GM18520 (cell line): ENCODE results near the gene TMEM131.
"Not testable (repeated sequence)": the region's sequence is repeated elsewhere in the genome, so short reads cannot be mapped to it uniquely, and the experiment has no call there.

Experiments
- ATAC-seq: cut with Tn5 transposase; IDR thresholded peaks from one replicate; pipeline ENCODE4 v1.9.1; 2021; ENCODE audit not compliant: unreplicated experiment

Gene TMEM131, protein sequence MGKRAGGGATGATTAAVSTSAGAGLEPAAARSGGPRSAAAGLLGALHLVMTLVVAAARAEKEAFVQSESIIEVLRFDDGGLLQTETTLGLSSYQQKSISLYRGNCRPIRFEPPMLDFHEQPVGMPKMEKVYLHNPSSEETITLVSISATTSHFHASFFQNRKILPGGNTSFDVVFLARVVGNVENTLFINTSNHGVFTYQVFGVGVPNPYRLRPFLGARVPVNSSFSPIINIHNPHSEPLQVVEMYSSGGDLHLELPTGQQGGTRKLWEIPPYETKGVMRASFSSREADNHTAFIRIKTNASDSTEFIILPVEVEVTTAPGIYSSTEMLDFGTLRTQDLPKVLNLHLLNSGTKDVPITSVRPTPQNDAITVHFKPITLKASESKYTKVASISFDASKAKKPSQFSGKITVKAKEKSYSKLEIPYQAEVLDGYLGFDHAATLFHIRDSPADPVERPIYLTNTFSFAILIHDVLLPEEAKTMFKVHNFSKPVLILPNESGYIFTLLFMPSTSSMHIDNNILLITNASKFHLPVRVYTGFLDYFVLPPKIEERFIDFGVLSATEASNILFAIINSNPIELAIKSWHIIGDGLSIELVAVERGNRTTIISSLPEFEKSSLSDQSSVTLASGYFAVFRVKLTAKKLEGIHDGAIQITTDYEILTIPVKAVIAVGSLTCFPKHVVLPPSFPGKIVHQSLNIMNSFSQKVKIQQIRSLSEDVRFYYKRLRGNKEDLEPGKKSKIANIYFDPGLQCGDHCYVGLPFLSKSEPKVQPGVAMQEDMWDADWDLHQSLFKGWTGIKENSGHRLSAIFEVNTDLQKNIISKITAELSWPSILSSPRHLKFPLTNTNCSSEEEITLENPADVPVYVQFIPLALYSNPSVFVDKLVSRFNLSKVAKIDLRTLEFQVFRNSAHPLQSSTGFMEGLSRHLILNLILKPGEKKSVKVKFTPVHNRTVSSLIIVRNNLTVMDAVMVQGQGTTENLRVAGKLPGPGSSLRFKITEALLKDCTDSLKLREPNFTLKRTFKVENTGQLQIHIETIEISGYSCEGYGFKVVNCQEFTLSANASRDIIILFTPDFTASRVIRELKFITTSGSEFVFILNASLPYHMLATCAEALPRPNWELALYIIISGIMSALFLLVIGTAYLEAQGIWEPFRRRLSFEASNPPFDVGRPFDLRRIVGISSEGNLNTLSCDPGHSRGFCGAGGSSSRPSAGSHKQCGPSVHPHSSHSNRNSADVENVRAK (N-terminal part only)

DNA sequence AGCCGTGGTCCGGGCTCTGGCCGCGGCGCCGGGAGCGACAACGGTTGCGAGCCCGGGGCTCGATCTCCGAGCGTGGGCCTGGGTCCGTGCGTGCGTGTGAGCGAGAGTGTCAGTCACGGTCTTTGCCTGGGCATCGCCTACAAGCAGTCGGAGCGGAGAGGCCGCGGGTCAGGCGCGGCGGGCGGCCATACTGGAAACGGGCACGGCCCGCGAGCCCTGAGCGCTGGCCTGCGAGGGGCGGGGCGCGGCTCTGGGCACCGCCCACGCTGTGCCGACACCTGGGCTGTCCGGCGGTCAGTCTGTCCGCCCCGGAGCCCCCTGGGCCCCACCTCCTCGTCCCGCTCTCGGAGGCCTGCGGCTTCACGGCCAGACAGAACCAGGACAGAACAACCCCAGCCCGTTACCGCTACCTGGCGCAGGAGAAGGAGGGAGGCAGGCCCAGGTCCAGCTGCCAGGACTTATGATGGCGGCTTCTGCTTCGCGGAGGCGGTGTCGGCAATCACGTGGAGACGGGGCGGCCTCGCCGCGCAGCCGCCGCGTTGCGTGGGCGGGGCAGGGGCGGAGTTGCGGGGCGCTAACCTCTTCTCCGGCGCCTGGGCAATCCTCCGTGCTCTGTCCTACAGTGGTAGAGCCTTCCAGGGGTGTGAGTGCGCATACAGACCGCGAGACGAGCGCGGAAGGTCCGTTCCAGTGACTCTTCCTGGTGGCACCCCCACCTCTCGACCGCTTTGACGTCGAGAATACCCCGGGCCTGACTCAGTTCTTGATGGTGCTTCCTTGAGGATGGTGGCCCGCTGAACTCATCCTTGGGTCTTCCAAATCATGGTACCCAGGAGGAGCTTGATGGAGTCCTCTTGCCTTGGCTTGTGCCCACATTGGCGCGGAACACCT lies at the start of gene TMEM131:
Gene TMEM131, minus strand, starts transcription at position 215 of the 891 bp plus-strand sequence. CDS start 286 bp downstream, outside the sequence.
- ATAC-seq, result peak; percentile 42

DNA sequence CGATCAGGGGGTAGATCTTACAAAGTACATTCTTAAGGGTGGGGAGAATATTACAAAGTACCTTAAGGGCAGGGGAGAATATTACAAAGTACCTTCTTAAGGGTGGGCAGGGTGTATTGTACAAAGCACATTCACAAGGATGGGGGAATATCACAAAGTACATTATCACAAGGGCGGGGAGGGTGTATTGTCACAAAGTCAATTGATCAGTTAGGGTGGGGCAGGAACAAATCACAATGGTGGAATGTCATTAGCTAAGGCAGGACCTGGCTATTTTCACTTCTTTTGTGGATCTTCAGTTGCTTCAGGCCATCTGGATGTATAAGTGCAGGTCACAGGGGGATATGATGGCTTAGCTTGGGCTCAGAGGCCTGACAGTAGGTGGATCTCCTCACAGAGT lies 49.0 kb upstream of the TMEM131 start:
- not testable (repeated sequence) for ATAC-seq

DNA sequence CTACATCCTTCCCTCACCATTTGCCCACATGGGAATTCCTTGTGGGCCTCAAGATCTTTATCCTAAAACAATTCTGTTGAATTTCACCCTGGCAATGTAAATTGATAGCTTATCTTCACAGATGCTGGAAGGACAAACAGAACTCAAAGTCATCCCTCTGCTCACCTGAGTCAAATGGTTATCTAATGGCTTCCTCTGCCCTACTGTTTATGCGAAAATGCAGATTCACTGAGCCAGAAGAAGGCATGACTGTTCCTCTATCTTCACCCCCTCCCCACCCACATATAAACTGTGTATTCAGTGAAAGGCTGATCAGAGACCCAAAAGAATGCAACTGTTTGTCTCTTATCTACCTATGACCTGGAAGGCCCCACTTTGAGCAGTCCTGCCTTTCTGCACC lies 47.4 kb upstream of the TMEM131 start:
- no peak for ATAC-seq

DNA sequence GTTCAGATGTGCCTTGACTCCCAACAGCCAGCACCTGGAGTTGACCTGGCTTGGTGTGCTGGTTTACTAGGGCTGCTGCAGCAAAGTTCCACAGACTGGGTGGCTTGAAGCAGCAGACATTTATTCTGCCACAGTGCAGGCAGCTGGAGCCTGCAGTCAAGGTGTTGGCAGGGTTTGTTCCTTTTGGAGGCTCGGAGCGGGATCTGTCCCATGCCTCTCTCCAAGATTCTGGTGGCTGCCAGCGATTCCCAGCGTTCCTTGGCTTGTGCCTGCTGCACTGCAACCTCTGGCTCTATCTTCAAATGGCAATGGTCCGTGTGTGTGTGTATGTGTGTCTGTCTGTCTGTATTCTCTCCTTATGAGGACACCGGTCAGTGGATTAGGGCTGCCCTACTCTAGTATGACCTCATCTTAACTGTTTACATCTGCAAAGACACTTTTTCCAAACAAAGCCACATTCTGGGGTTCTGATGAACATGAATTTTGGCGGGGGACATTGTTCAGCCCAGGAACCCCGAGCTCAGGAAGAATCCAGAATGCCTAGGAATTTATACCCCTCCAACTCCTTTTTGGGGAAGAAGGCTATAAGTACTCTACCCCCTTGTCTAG lies 44.7 kb upstream of the TMEM131 start:
- ATAC-seq, result no peak

DNA sequence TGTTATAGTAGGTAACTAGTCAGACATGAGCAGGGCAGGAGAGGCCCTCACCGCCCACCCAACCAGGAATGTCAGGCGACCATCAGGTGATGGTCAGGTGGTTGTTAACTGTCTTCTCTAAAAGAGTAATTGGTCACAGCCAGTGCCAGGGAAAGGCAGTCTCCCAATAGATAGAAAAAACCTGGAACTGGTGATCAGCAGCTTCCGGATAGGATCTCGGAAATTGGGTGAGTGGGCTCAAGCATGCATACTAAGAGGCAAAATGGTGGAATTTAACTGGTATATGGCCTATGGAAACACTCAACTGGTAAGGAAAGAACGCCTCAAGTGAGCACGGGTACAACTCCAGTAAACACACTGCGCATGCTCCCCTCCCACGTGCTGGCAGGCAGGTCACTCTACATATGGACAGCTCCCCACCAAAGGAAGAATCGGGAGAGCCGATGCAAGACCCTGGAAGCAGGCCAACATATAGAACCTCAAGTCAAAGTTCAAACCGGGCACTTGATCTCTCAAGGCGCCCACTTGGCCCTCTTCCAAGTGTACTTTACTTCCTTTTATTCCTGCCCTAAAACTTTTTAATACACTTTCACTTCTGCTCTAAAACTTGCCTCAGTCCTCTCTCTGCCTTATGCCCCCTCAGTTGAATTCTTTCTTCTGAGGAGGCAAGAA lies 43.5 kb upstream of the TMEM131 start:
- no peak for ATAC-seq

DNA sequence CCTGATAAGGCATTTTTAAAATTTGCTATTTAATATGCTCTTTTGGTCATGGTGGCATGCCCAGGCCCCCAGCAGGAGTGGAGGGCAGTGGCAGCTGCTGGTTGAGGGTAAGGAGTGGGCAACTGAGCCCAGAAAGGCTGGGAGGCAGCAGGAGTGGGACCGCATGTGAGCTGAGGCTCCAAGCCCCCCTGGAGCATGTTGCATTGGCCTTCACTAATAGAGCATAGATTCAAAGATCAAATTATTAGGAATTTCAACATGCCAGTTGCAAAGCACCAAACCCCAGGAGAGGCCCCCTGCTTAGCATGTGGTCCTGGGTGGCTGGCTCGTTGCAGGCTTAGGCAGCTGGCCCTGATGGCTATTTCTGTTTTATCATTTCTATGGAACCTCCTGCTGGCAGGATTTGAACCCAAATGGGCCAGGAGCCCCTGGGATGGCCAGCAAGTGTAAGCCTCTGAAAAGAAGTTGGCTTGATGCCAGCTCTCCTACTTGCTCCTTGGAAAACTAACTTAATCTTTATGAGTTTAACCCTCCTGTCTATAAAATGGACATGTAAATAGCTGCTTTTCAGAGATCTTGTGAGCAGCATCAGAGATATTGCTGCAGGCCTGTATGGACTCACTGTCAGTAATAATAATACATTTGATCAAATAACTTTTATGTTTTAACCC lies 42.1 kb upstream of the TMEM131 start:
- ATAC-seq, result no peak

DNA sequence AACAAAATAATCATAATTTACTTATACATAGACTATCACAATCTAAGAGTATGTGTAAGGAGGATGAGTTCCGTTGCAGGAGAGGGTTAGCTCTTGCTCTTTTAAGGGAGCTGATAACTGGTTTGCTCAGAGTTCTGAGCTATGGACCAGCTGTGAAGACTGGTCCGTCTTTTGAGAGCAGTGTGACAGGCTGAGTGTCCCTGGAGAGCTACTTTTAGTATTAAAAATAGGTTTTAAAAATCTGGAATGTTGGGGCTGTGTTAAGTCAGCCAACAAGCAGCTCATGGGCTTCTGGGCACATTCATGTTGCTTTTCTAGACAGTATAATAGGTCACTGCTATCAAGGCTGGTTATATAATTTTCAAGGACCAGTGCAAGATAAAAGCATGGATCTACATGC lies 41.5 kb upstream of the TMEM131 start:
- no peak for ATAC-seq

DNA sequence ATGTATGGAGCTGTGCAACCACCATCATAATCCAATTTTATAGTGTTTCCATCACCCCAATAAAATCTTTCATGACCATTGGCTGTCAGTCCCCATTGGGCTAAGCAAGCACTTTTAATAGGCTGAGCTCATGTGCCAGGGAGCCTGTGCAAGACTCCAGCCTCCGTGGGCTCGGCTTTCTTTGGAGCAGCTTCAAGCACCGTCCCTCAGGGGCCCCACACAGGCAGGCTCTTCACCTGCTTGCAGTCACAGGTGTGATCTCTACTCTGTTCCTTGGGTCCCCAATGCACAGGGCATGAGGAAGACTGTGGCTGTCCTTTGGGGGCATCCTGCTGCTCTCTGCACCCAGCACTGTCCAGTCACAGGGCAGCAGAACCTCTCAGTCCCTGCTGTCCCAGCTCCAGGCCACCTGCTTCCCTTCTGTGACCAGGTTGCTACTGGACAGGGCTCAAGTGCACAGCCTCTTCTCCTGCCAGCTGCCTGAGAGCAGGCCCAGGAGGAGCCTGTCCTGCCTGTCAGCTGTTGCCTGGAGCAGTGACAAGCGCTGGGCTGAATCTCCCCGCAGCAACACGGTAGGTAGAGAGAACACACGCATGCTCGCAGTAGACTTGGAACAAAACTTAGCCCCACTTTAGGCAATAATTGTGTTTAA lies 40.7 kb upstream of the TMEM131 start:
- no peak for ATAC-seq

DNA sequence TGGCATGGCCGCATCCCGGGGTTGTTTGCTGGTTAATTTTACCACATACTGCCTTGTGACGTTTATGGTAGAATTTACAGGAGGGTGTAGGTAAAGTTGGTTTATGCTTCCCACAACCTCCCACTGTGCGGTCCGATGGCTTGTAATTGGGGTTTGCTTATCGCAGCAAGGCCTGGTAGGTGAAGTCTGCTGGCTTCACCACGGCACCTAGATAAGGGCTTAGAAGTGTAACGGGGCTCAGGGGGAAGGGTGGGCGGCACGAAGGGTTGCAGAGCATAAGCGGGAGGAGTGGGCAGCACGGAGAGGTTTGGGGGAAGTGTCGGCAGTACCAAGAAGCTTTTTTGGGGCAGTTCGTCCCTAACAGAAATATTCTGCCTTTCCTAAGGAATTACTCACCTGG lies 39.0 kb upstream of the TMEM131 start:
- ATAC-seq, result no peak

DNA sequence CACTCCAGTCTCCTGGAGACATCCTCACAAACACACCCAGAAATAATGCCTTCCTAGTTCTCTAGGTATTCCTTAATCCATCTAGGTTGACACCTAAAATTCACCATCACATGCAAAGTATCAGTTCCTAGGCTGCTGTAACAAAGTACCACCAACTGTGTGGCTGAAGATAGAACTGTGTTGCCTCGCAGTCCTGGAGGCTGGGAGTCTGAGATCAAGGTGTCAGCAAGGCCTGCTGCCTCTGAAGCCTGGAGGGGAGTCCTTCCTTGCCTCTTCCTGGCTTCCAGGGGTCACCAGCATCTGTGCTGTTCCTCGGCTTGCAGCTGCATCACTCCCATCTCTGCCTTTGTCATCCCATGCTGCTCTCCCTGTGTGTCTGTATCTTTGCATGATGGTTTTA lies 36.3 kb upstream of the TMEM131 start:
- no peak for ATAC-seq

DNA sequence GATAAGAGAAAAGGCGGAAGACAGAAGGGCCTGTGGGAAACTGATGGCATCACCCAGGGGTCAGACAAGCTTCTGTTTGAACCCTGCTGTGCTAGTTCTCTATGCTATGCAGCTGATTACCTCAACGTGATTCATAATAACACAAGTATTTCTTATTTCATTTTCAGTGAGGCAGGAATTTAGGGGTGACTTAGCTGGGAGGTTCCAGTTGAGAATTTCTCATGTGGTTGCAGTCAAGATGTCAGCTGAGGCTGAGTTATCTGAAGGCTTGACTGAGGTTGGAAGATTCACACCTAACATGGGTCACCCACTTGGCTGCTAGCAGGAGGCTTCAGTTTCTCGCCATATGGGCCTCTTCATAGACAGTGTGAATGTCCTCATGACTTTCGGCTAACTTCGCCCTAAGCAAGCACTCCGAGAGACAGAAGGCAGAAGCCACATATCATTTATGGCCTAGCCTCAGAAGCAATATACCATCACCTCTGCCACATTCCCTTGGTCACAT lies 34.0 kb upstream of the TMEM131 start:
- ATAC-seq, result no peak

DNA sequence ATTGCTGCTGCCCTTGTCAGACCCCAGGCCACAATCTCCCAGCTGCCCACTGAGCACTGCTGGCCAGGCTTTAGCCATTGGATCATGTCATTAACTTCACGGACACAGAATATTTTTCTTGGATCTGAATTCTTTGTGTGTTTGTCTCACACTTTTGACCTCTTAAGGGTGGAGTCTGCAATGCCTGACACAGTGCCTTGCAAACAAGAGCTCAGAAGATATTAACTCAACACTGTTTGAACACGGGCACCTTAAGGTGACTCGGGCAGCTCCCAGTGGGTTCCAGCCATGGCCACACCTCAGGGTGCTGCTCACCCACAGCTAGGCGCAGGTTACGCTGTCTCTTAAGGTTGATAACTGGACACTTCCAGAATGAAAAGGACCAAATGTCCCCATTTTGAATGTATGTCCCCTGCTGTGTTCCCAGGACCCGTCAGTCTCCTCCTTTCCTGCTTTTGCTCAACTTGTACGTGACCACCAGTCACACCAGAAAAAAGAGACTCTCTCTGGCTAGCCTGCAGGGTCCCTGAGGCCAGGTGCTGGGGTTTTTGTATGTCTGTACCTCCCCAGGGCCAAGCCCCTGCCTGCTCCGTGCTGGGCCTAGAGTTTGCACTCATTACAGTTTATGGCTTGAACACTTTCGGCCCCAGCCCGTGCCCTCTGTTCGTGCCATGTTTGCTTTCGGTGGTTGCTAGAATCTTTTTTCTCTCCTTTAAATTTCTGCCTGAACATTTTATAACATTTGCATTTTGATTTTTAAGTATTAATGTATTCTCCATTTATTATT lies 33.4 kb upstream of the TMEM131 start:
- ATAC-seq, result no peak

DNA sequence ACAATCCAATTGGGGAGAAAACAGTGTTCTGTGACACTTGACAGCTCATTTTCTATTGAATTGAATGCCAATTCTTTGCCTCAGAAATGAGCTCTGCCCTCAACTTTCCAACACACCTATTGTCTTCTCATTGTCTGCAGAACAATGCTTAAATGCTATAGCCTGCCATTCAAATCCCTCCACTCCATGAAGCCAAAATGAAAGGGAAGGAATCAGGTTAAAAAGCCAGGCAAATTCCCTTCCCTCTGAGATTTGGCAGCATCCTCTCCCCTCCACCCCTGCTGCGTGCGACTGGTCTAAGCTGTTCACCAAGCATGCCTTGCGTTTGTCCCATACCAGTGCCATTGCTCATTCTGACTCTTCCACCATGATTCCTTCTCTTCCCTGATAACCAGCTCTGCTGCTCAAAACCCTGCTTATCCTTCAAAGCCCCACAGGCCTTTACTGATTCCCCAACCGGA lies 32.4 kb upstream of the TMEM131 start:
- ATAC-seq, result no peak

DNA sequence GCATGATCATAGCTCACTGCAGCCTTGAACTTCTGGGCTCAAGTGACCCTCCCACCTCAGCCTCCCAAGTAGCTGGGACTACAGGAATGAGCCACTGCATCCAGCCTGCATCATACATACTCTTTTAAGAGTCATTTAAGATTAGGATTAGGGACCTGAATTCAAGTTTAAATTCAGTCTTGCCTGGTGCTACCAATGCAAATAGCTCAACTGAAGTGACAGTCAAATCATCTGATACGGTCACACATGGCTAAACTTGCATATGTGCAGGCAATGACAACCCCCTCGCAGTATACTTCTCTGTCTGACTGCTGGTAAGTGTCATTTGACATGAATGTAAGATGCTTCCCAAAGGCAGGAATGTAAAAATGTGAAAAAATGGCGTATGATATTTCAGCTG lies 31.8 kb upstream of the TMEM131 start:
- ATAC-seq, result peak; percentile 29

DNA sequence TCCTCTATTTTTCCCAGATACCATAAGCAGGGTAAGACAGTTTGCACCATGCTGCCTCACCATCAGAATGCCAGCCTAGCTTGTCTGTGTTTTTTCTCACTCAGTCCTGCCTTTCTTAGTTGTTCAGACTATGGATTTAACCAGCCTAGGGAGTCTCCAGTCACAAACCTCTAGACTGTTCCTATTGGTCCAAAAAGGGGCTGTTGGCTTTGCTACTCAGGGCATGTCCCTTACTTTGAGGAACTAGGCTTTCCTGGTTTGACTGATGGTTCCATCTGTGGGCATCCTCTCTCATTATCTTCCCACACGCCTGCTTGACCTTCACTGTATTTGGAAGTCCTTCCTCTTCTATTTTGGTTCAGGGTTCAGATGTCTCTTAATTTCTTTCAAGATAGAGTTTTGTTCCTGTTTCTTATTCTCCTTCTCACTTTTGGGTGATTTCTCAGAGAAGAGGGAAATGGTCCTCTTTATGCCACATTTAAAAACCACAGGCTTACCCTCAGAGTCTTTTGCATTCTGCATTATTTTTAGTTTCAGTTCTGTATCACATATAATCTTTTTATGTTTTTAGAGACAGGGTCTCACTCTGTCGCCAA lies 31.3 kb upstream of the TMEM131 start:
- peak; percentile 75 for ATAC-seq

DNA sequence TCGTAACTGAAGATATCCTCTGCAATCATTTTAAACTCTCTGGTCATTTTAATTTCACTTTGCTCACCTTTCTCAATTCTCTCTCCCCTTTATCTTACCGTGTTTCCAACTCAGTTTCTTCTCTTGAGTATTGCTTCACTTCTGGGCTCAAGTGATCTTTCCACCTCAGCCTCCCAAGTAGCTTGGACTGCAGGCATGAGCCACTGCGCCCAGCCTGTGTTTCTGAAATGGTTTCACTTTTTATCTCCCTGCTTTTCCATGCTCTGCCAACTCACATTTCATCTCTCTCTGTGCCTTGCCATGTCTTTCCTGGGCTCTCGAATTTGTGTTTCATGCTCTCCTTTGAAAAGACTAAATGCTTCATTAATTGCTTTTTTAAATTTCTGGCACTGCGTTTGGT lies 30.5 kb upstream of the TMEM131 start:
- no peak for ATAC-seq
